NCI-H748 treated with DMSO at 0.1 percent for 48 hours (cell line): ENCODE measurements around the gene RSPH6A.
"Not testable (repeated sequence)": the region's sequence is repeated elsewhere in the genome, so short reads cannot be mapped to it uniquely, and the experiment has no call there.

Experiments used
- DNase-seq: peaks from one replicate; lab custom pipeline; 2025; lab: John Stamatoyannopoulos, UW

The RSPH6A gene

DNA sequence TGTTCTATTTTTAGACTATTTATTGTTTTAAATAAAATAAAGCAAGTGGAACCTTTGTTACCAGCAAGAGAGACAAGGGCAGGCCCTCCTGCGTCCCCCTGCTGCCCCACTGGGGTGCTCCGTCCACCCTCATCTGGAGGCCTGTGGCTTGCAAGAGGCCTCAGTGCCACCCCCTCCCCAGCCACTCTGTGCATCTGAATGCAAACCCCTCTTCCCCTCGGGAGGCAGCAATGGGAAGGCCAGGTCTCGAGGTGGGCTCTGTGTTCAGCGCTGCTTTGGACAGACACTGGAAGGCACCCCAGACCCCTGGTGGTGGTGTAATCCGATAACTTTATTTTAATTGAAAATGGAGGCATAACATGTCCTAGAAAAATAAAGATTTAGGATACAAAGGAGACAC, 50.6 kb downstream of the RSPH6A start:
- DNase-seq = no peak

DNA sequence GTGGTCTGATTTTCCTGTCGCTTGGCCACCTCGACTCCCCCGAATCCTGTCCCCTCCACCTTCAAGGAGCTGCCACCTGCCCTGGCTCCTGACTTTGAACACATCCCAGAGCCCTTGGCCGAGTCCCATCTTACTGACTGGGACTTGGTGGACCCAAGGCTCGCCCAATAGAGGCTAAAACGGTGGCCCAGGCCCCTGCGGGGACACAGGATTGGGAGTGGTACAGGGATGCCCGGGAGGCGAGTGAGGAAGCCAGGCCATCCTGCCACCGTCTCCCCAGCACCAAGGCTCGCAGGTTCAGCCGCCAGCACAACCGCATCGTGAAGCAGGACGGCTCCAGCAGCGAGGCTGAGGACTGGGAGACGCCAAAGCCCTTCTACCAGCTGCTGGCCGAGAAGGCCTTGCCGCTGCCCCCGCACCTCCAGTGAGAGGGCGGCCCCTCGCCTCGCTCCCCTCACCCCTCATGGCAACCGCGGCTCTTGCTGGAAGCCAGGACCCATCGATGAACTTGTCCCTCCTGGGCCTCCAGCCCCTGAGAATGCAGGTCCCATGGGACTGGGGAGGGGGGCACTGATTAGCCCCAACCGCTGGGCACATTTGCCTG, 51.3 kb downstream of the RSPH6A start:
- no peak for DNase-seq

DNA sequence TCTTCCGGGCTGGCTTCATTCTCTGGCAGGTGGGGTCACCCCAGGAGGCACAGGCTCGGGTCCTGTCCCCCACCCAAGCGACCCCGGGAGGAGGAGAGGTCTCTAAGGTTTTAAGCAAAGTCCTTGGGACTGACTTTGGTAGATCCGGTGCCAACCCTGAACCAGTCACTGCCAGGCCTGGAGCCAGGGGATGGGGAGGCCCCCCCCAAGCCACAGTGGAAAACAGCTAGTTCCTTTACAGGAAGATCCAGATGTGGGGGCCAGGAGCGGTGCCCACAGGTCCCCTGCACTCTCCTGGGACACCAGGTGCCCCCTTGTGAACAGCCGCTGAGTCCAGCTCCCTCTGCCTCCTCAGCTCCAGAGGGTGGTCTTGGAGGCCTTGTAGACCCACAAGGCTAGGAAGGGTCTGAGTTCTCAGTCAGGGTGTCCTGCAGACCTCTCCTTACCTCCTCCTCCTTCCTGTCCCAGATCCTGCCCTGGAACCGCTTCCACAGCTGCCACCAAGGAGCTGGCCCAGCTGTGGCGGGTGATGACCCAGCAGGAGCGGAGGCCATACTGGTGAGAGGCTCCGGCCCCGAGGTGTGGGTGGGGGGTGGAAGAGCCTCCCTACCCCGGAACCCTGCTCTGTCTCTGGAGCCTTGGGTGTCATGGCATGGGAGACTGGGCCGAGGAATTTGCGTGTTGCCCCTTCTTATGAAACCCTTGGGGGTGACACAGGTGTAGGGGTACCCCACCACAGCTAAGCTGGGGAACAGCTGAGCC, 52.1 kb downstream of the RSPH6A start:
- no peak for DNase-seq

DNA sequence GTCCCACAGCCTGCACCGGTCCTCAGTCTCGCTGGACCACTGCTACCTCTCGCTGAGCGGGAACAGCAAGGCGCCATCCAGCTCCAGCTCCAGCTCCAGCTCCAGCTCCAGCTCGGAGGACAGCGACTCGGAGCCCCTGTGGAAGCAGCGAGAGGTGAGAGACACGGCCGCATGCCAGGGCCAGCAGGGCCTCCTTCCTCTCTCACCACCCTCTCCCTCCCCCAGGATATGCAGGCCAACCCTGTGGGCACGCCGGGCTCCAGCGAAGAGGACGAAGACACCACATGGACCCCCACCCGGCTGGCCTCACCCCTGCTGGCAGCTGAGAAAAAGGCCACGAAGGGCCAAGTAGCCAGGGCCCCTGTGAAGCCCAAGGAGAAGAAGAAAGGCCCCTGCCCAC, 53.4 kb downstream of the RSPH6A start:
- DNase-seq = no peak

DNA sequence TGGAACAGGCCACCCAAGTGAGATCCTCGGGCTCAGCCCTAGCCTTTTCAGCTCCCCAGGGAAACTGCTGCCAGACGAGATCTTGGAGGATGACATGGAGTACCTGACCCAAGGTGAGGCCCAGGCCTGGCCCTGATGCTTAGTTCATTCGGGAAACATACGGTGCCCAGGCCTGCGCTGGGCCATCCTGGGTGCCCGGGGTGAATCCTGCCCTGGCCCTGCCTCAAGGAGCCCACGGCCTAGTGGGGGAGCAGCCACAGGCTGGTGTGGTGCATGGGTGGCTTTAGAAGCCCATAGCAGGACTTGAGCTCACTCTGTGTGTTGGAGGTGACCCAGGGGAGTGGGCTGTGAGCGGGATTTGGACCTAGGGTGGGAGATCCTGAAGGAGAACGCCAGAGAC, 56.2 kb downstream of the RSPH6A start:
- no peak for DNase-seq

DNA sequence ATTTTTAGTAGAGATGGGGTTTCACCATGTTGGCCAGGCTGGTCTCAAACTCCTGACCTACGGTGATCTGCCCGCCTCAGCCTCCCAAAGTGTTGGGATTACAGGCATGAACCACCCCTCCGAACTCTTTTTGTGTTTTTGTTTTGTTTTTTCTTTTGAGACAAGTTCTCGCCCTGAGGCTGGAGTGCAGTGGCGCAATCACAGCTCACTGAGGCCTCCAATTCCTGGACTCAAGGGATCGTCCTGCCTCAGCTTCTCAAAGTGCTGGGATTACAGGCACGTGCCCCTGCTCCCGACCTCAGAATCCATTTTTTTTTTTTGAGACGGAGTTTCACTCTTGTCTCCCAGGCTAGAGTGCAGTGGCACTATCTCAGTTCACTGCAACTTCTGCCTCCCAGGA, 57.4 kb downstream of the RSPH6A start:
- DNase-seq = no peak

DNA sequence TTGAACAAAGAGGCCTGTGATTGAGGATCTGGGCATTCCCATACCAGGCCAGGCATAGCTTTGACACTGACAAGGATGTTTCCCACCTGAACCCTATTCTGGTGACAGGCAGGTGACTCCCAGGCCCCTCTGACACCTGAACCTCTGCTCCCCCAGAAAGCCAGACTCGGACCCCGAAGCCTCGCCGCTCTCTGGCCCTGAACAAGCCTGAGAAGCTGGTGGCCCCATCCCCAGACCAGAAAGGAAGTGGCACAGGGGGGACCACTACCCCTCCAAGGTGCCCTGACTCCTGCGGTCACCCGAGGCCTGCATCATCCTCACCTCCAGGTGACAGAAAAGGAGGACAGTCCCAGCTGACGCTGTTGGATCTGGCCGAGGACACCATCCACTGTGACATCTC, 60.8 kb downstream of the RSPH6A start:
- no peak for DNase-seq

DNA sequence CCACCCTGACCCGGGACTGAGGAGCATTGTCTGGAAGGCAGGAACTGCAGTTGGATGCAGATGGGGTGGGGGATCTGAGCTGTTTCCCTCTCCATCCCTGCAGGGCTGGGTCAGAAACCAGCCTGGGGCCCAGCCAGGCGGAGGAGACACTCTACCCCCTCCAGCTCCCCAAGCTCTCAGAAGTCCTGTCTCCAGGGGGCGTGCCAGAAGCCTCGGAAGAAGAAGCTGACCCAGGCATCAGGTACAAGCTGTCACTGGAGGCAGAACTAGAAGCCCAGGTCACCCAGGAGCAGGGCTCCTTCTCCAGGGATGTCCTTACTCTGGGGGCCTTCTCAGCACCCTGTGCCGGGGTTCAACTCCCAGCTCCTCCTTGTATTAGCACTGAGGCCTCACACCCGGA, 61.6 kb downstream of the RSPH6A start:
- no peak for DNase-seq

DNA sequence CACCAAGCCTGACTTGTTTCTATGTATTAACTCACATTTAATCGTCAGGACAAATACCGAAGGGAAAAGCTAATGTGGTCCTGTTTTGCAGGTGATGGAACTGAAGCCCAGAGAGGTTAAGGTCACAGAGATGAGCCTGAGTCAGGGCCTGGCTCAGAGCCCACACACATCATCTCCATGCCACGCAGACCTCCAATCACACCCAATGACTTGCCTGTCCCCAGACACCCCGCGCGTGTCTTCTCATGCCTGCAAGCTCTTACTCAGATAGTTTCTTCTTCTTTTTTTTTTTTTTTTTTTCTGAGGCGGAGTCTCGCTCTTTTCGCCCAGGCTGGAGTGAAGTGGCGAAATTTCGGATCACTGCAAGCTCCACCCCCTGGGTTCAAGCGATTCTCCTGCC, 62.5 kb downstream of the RSPH6A start:
- DNase-seq = no peak

DNA sequence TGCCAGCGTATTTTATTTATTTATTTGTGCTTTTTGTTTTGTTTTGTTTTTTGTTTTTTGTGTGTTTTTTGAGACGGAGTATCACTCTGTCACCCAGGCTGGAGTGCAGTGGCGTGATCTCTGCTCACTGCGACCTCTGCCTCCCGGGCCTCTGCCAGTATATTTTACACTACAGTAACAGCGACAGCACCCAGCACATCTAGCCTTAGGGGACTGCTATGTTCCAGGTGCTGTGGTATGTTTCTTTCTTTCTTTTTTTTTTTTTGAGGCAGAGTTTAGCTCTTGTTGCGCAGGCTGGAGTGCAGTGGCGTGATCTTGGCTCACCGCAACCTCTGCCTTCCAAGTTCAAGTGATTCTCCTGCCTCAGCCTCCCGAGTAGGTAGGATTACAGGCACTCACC, 63.6 kb downstream of the RSPH6A start:
- not testable (repeated sequence) for DNase-seq

DNA sequence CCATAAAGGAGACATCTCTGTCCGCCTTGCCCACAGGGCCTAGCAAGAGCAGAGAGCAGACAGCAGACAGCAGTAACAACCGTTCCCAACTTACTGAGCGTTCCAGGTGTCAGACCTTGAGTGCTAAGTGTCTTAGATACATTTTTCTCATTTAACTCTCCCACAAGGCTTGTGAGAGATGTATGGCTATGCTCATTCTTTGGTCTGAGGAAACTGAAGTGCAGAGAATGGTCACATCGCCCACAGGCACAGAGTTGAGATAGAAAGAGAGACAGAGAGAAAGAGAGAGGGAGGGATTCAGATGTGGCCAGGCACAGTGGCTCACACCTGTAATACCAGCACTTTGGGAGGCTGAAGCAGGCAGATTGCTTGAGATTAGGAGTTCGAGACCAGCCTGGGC, 67.6 kb downstream of the RSPH6A start:
- no peak for DNase-seq

DNA sequence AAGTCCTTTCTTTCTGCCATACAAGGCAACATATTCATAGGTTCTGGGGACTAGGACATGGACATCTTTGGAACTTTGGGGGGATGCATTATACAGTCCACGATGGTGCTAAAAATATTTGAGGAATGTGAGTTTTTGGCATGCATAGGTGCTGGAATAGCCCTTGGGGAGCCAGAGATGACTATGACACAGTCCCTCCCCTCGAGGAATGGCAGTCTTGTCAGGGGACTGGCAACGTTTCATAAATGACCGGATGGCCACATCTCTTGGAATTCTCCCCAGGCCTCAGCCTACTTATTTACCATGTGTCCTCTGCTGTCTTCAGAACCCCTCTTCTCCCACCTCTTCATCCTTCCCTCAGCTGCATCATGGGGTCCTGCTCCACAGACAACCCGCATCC, 68.2 kb downstream of the RSPH6A start:
- no peak for DNase-seq
